Fibroblast of lung (primary cell): ENCODE data around the gene SLC10A2.

Experiments
- CTCF ChIP-seq, 2 donors: IDR thresholded peaks in 1 of 2; conservative IDR thresholded peaks in 1 of 2; 1 replicate in 1 of 2; 2 replicates in 1 of 2; pipeline ENCODE4 v1.5.1; 2011 to 2012; ENCODE audit warnings: low read length in 2 of 2, control low read depth in 1 of 2, inconsistent platforms in 1 of 2, low read depth in 1 of 2, mild to moderate bottlenecking in 1 of 2
- EZH2 ChIP-seq: IDR thresholded peaks from 2 replicates; pipeline ENCODE4 v1.5.1; 2012; ENCODE audit warnings: low read length, control low read depth, mild to moderate bottlenecking; ENCODE audit errors: missing control alignments

- TF ChIP-seq CTCF (conservative IDR thresholded peaks at IDR 0.05 in 1 of 2, IDR thresholded peaks at IDR 0.05 in 1 of 2; ENCODE audit: low read depth in 1 of 2, low read length in 2 of 2): no peak
- no peak for TF ChIP-seq EZH2
Observed at GRCh38 chr13:103002279-103002678, 63.9 kb downstream of the SLC10A2 start.
